Measurements from ENCODE around the gene ATRAID. TPM values are rescaled to one million over a fixed set of nuclear protein-coding genes. Genes with fewer than 3 reads are reported as not detected.

The ATRAID gene
- total and polyA plus RNA-seq, 5 experiments from 2014 or later, result 105 to 388 (median 299) TPM

- Mint-ChIP-seq H3K27me3 (no peaks in the 10 kb centered on the region), H3K36me3 (peaks cover 0 to 68% (median 2%) of the 10 kb centered on the region in 3 donors), H3K4me3 (no peak overlapping the region), H3K27ac (peak overlapping the region in 2 of 10 donors; percentile 37 to 74), H3K4me1 (peaks cover 0 to 7% (median 2%) of the 10 kb centered on the region in 4 donors), H3K9me3 (no peaks in the 10 kb centered on the region)
- no peak for ATAC-seq
- DNase-seq, result no peak
- POLR2A ChIA-PET, result no interaction called here
Observed at GRCh38 chr2:27201675-27202074, 10.2 kb upstream of the ATRAID start.

DNA sequence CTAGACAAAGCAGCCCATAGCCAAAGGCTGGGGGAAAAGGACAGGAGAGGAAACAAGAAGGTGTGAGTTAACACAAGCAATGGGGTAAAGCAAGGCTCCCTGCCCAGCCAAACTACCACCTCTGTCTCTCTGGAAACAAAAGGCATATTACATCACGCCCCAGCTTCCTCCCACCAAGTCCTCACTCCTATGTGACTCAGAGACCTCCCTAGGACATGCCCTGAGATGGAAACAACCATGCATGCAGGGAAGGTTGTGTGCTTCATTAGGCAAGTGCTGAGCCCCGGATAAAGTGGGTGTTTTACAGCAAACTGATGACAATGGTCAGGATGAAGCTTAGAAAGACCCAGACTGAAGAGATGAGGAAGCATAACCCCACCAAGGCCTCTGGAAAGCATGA lies 9.0 kb upstream of the ATRAID start:
- H3K27ac Mint-ChIP-seq, result peak overlapping the region in 2 of 10 donors; percentile 22 to 66
- POLR2A ChIA-PET, result interaction anchor here (0.6 to 1.0 kb wide), 2 partner anchors 9 to 154 kb away, joined by 3 read pairs; partner anchors contain the start of genes ATRAID, GTF3C2 and SLC5A6
- no peaks in the 10 kb centered on the region for H3K27me3 Mint-ChIP-seq
- peaks cover 0 to 78% (median 3%) of the 10 kb centered on the region in 3 donors for H3K36me3 Mint-ChIP-seq
- peaks cover 0 to 7% (median 3%) of the 10 kb centered on the region in 4 donors for H3K4me1 Mint-ChIP-seq
- H3K4me3 Mint-ChIP-seq, result peak overlapping the region in 1 of 10 donors; percentile 26
- no peaks in the 10 kb centered on the region for H3K9me3 Mint-ChIP-seq
- ATAC-seq (no peak), DNase-seq (no peak)

- ATAC-seq, result no peak
- H3K27ac Mint-ChIP-seq, result peak overlapping the region in 5 of 10 donors; percentile 19 to 80 (median 36)
Observed at GRCh38 chr2:27203741-27204140, 8.1 kb upstream of the ATRAID start.

DNA sequence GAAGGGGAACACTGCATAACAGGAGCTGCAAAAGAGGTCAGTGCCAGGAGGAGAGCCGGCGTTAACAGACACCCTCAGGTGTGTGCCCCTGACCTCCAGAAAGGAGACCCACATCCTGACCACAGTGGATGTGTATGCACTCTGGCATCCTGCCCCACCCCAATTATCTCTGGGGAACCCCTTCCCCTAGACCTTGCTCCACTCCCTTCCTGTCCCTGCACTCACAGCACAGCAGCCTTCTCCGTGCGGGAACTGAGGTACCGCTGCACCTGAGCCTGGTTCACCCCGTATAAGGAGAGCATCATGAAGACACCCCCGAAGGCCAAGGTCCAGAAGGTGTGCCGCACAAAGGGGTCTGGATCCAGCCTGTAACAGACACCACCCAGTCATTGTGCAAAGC lies 7.3 kb upstream of the ATRAID start:
- peak overlapping the region in 4 of 10 donors; percentile 11 to 79 (median 51) for H3K27ac Mint-ChIP-seq
- peaks cover 0 to 81% (median 3%) of the 10 kb centered on the region in 3 donors for H3K36me3 Mint-ChIP-seq
- H3K27me3 Mint-ChIP-seq, result no peaks in the 10 kb centered on the region
- POLR2A ChIA-PET, result no interaction called here
- ATAC-seq, result no peak
- H3K4me1 Mint-ChIP-seq, result peaks cover 6 to 20% (median 9%) of the 10 kb centered on the region in 4 donors
- DNase-seq, result no peak
- no peaks in the 10 kb centered on the region for H3K9me3 Mint-ChIP-seq
- H3K4me3 Mint-ChIP-seq, result no peak overlapping the region

More at GRCh38 chr2:27203741-27204140, 8.1 kb upstream of the ATRAID start:
- H3K4me1 Mint-ChIP-seq, result peaks cover 0 to 12% (median 5%) of the 10 kb centered on the region in 4 donors
- no peak overlapping the region for H3K4me3 Mint-ChIP-seq
- H3K9me3 Mint-ChIP-seq, result no peaks in the 10 kb centered on the region
- H3K36me3 Mint-ChIP-seq, result peaks cover 0 to 85% (median 3%) of the 10 kb centered on the region in 3 donors
- POLR2A ChIA-PET, result no interaction called here
- DNase-seq, result no peak
- H3K27me3 Mint-ChIP-seq, result no peaks in the 10 kb centered on the region

GRCh38 chr2:27205206-27205605 lies 6.6 kb upstream of the ATRAID start:
- DNase-seq, result no peak
- Mint-ChIP-seq H3K36me3 (peaks cover 0 to 77% (median 3%) of the 10 kb centered on the region in 3 donors), H3K9me3 (no peaks in the 10 kb centered on the region), H3K4me3 (no peak overlapping the region), H3K4me1 (peaks cover 12 to 26% (median 14%) of the 10 kb centered on the region in 4 donors), H3K27ac (peak overlapping the region in 2 of 10 donors; percentile 59 to 67), H3K27me3 (no peaks in the 10 kb centered on the region)
- POLR2A ChIA-PET, result no interaction called here
- ATAC-seq, result no peak

DNA sequence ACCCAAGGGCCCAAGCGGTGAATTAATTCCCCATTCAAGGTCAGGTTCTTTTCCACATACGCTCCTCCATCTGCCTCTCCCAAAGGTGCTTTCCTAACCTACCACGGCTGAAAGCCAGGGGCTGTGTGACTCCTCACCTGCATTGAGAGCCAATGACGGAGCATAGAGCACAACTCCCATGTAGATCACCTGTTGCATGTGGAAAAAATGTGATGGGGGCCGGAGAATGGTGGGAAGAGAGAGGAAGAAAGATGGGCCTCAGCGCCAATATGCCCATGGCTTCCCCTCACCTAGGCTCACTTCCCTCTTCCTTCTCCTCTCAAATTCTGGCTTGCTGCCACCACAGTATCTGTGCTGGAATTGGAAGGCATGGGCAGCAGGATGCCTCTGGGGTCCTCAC lies 5.5 kb upstream of the ATRAID start:
- peaks cover 0 to 71% (median 3%) of the 10 kb centered on the region in 3 donors for H3K36me3 Mint-ChIP-seq
- H3K27ac Mint-ChIP-seq, result no peak overlapping the region
- DNase-seq, result no peak
- H3K27me3 Mint-ChIP-seq, result no peaks in the 10 kb centered on the region
- H3K4me3 Mint-ChIP-seq, result no peak overlapping the region
- POLR2A ChIA-PET, result interaction anchor here (0.6 kb wide), 1 partner anchor 18 kb away, joined by 4 read pairs; no protein-coding TSS in a partner anchor
- peaks cover 13 to 29% (median 16%) of the 10 kb centered on the region in 4 donors for H3K4me1 Mint-ChIP-seq
- no peak for ATAC-seq
- no peaks in the 10 kb centered on the region for H3K9me3 Mint-ChIP-seq

- Mint-ChIP-seq H3K27ac (peak overlapping the region in 1 of 10 donors; percentile 61), H3K36me3 (peaks cover 3 to 55% (median 5%) of the 10 kb centered on the region in 3 donors), H3K4me3 (peak overlapping the region in 2 of 10 donors; percentile 30 to 50), H3K27me3 (no peaks in the 10 kb centered on the region), H3K9me3 (no peaks in the 10 kb centered on the region), H3K4me1 (peaks cover 23 to 39% (median 27%) of the 10 kb centered on the region in 4 donors)
- no peak for DNase-seq
- POLR2A ChIA-PET, result no interaction called here
- ATAC-seq, result no peak
Observed at GRCh38 chr2:27208486-27209050, 3.3 kb upstream of the ATRAID start.

DNA sequence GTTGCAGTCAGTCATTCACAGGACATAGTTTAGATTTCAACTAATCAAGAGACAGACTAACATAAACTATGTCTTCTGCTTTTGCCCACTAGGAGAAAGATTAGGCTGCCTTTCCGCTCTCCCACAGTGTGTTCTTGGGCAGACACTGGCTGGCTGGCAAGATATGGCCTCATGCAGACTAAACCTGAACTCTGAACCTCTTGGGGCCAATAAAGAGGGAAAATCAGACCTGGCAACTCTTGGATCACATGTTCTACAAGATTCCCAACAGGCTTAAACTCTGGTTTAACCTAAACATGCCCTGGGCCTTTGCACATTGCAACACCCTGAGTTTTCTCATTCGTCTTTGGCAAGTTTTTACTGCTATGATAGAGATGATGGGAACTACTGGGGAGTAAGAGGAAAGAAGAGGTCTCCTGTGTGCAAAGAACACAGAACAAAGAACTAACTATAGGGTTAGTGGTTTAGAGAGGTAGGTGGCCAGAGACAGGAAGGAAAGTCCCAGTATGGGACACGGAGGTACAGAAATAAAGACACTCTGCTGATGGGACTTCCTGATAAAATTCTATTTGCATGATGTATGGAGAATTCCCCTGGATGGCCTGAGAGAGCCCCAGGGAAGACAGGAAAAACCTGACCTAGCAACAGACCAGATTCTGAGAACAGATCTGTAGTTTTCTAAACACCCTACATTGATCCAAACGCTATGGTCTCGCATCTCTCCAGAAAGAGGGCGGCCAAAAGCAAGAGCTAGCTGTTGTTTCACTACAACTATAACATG lies 2.0 kb upstream of the ATRAID start:
- Mint-ChIP-seq H3K4me1 (peaks cover 24 to 40% (median 29%) of the 10 kb centered on the region in 4 donors), H3K27me3 (no peaks in the 10 kb centered on the region), H3K36me3 (peaks cover 5 to 47% (median 5%) of the 10 kb centered on the region in 3 donors), H3K4me3 (peak overlapping the region in 9 of 10 donors; percentile 43 to 81 (median 65)), H3K9me3 (no peaks in the 10 kb centered on the region), H3K27ac (peak overlapping the region in 9 of 10 donors; percentile 13 to 89 (median 53))
- ATAC-seq, result no peak
- DNase-seq, result no peak
- POLR2A ChIA-PET, result interaction anchor here (0.7 kb wide), 1 partner anchor 361 kb away, joined by 5 read pairs; no protein-coding TSS in a partner anchor

GRCh38 chr2:27211241-27211942 lies 449 bp upstream of the ATRAID start:
- Mint-ChIP-seq H3K4me3 (peak overlapping the region; percentile 83 to 100 (median 95)), H3K27ac (peak overlapping the region; percentile 90 to 100 (median 97)), H3K36me3 (peaks cover 4 to 40% (median 5%) of the 10 kb centered on the region in 3 donors), H3K27me3 (no peaks in the 10 kb centered on the region), H3K4me1 (peaks cover 20 to 42% (median 34%) of the 10 kb centered on the region in 4 donors), H3K9me3 (no peaks in the 10 kb centered on the region)
- DNase-seq, result no peak
- POLR2A ChIA-PET, result interaction anchor here (0.5 to 3.0 kb wide), 11 partner anchors 8 to 429 kb away, joined by 3 to 16 read pairs (median 4); partner anchors contain the start of genes ABHD1, AGBL5, KHK and PPM1G
- ATAC-seq, result no peak

DNA sequence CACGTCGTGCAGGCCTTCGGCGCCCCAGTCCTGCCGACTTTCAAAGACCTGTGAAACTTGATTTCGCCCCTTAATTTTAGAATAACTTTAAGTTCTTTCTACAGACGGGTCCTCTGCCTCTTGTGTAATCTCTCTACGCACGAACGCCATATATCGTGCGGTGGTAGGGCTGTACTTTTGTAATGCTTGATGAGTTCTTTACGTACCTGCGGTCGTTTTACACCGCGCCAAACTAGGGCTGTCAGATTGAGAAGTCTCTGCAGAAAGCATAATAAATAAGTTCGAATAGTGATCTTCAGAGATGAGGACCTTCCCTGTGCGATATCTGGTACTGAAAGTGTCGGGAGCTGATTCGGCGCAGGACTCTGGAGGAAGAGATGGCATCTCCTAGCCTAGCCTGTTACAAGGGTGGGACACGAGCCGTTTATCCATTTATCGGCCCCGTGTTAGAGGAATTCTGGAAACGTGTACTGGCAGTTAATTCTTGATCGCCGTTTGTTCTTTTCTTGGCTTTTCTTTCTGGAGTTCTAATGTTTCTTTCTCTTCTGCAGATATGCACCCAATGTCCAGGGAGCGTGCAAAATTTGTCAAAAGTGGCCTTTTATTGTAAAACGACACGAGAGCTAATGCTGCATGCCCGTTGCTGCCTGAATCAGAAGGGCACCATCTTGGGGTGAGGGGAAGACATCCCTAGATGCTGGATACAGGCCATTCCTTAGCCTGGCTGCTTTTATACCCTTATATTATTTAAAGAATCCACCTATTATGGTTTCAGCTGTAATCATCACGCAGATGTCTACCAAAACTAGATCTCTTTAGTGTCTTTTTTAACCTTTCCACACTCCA lies 1.0 kb downstream of the ATRAID start:
- peak; percentile 52 to 72 for ATAC-seq
- Mint-ChIP-seq H3K36me3 (peaks cover 5 to 32% (median 6%) of the 10 kb centered on the region in 3 donors), H3K4me1 (peaks cover 29 to 52% (median 47%) of the 10 kb centered on the region in 4 donors), H3K27me3 (no peaks in the 10 kb centered on the region), H3K4me3 (peak overlapping the region; percentile 91 to 100 (median 100)), H3K9me3 (no peaks in the 10 kb centered on the region), H3K27ac (peak overlapping the region; percentile 99 to 100 (median 100))
- DNase-seq, result peak in 9 of 10 donors; percentile 28 to 89 (median 74)
- POLR2A ChIA-PET, result interaction anchor here (0.6 to 3.0 kb wide), 11 partner anchors 8 to 216 kb away, joined by 3 to 16 read pairs (median 4); partner anchors contain the start of genes ABHD1, AGBL5, KHK and NRBP1

- no peak for ATAC-seq
- no peak overlapping the region for H3K4me3 Mint-ChIP-seq
- peaks cover 28 to 53% (median 46%) of the 10 kb centered on the region in 4 donors for H3K4me1 Mint-ChIP-seq
- H3K9me3 Mint-ChIP-seq, result no peaks in the 10 kb centered on the region
- POLR2A ChIA-PET, result interaction anchor here (0.6 kb wide), 1 partner anchor 88 kb away, joined by 3 read pairs; no protein-coding TSS in a partner anchor
- H3K27ac Mint-ChIP-seq, result peak overlapping the region in 6 of 10 donors; percentile 74 to 98 (median 86)
- DNase-seq, result no peak
- H3K36me3 Mint-ChIP-seq, result peaks cover 5 to 19% (median 6%) of the 10 kb centered on the region in 3 donors
- H3K27me3 Mint-ChIP-seq, result no peaks in the 10 kb centered on the region
Observed at GRCh38 chr2:27214941-27215340, 3.1 kb downstream of the ATRAID start.

All from naive thymus-derived CD8-positive, alpha-beta T cell (primary cell).